Sigmoid colon (tissue), 7 donors: ENCODE data around the gene KAT5. TPM values are rescaled to one million over a fixed set of nuclear protein-coding genes. Genes with fewer than 3 reads are reported as not detected.
"Not testable (repeated sequence)": the region's sequence is repeated elsewhere in the genome, so short reads cannot be mapped to it uniquely, and the experiment has no call there.

Experiments used
- DNase-seq: peaks from one replicate; pipeline ENCODE4 v3.0.0-alpha.2; 2019
- H3K27ac ChIP-seq, 4 donors: fragments of 200-600 bp; sonication (generic); one replicate each; pipeline ENCODE4 v1.5.1; 2016 to 2019; ENCODE audit warnings: mild to moderate bottlenecking in 1 of 4
- H3K27me3 ChIP-seq, 3 donors: fragments of 200-600 bp; sonication (generic); one replicate each; pipeline ENCODE4 v1.5.1; 2019; ENCODE audit warnings: mild to moderate bottlenecking in 1 of 3
- H3K36me3 ChIP-seq, 4 donors: fragments of 200-600 bp; sonication (generic); one replicate each; pipeline ENCODE4 v1.5.1; 2016 to 2019
- H3K4me1 ChIP-seq, 4 donors: fragments of 200-600 bp; sonication (generic); one replicate each; pipeline ENCODE4 v1.5.1; 2017 to 2019
- H3K4me3 ChIP-seq, 4 donors: fragments of 200-600 bp; sonication (generic); one replicate each; pipeline ENCODE4 v1.5.1; 2017 to 2019; ENCODE audit warnings: mild to moderate bottlenecking in 2 of 4, moderate library complexity in 1 of 4
- H3K9me3 ChIP-seq, 4 donors: fragments of 200-600 bp in 3 of 4; sonication (generic) in 3 of 4; one replicate each; pipeline versions ENCODE4 v1.5.1 to v1.6.1; 2013 to 2019
- CTCF ChIP-seq, 4 experiments: fragments of 450-650 bp in 3 of 4; fragments of 200-600 bp in 1 of 4; IDR thresholded peaks; one replicate each; pipeline ENCODE4 v1.5.1; 2016 to 2019; ENCODE audit warnings: antibody characterized with exemption in 4 of 4, mild to moderate bottlenecking in 3 of 4, moderate library complexity in 2 of 4
- EP300 ChIP-seq, 4 donors: sonication (generic); formaldehyde crosslinking; IDR thresholded peaks; one replicate each; pipeline ENCODE4 v1.6.1; 2017; ENCODE audit warnings: antibody characterized with exemption in 4 of 4
- POLR2A ChIP-seq, 2 donors: fragments of 450-650 bp; IDR thresholded peaks; one replicate each; pipeline ENCODE4 v1.6.1; 2016; ENCODE audit warnings: antibody characterized with exemption in 2 of 2, mild to moderate bottlenecking in 2 of 2, moderate library complexity in 2 of 2
- POLR2AphosphoS5 ChIP-seq, 4 donors: sonication (generic); formaldehyde crosslinking; IDR thresholded peaks; one replicate each; pipeline ENCODE4 v1.6.1; 2017; ENCODE audit warnings: antibody characterized with exemption in 4 of 4
- WGBS, 2 donors: extraction: QIAGEN DNeasy Blood & Tissue Kit; methylation state at CpG; one replicate each; pipeline ENCODE4 v1.1.7; 2013; 5-methylcytosine and 5-hydroxymethylcytosine counted together
- intact Hi-C: fragments of 100-400 bp; cut with DNase I; formaldehyde crosslinking; loops from one replicate; pipeline ENCODE4 v1.15.1; 2023
- polyA plus RNA-seq, 3 donors: library from polyadenylated mRNA; stranded (reverse); fragments of 200-250 nt; gene quantifications; one replicate each; pipeline ENCODE4 v1.2.3, GENCODE V29; 2013
- total RNA-seq, 4 donors: library from RNA; depleted of rRNA; stranded (reverse); fragments of >200 nt; gene quantifications; one replicate each; pipeline ENCODE4 v1.1.0, GENCODE V29; 2016
- donor health status: healthy with polysubstance abuse.
- donor health status: Bipolar disorder and iron deficiency.
- donor health status: healthy.

Gene KAT5
- total and polyA plus RNA-seq, 7 donors = 51.1 to 92.7 (median 68.1) TPM

GRCh38 chr11:65742353-65742752, 30.3 kb downstream of the KAT5 start:
- no peak for DNase-seq
- TF ChIP-seq EP300 (IDR thresholded peaks at IDR 0.05) = no peak
- no peak for TF ChIP-seq POLR2A (IDR thresholded peaks at IDR 0.05)
- no peak for TF ChIP-seq CTCF (IDR thresholded peaks at IDR 0.05)
- no peak for TF ChIP-seq POLR2AphosphoS5 (IDR thresholded peaks at IDR 0.05)
- Histone ChIP-seq H3K27ac (no peak overlapping the region), H3K4me1 (no peaks in the 10 kb centered on the region), H3K36me3 (no peaks in the 10 kb centered on the region), H3K9me3 (no peaks in the 10 kb centered on the region), H3K27me3 (peaks cover 0 to 5% (median 0%) of the 10 kb centered on the region in 3 donors), H3K4me3 (no peak overlapping the region)
- intact Hi-C loops = no loop called here
- WGBS, 2 donors = 92 to 96% methylated on average over 1 of the region's 1 CpG

GRCh38 chr11:65743681-65744025, 31.6 kb downstream of the KAT5 start:
- intact Hi-C loops = no loop called here
- peaks cover 0 to 5% (median 0%) of the 10 kb centered on the region in 3 donors for H3K27me3 ChIP-seq
- no peak overlapping the region for H3K4me3 ChIP-seq
- TF ChIP-seq POLR2A (IDR thresholded peaks at IDR 0.05) (no peak), CTCF (IDR thresholded peaks at IDR 0.05) (no peak), EP300 (IDR thresholded peaks at IDR 0.05) (no peak), POLR2AphosphoS5 (IDR thresholded peaks at IDR 0.05) (no peak)
- H3K27ac ChIP-seq = no peak overlapping the region
- no peaks in the 10 kb centered on the region for H3K36me3 ChIP-seq
- H3K9me3 ChIP-seq = no peaks in the 10 kb centered on the region
- no peaks in the 10 kb centered on the region for H3K4me1 ChIP-seq
- no peak for DNase-seq
- WGBS, 2 donors = 67 to 89% methylated on average over 10 of the region's 10 CpGs

GRCh38 chr11:65744026-65744698, 32.1 kb downstream of the KAT5 start:
- 49 to 78% methylated on average over 18 of the region's 18 CpGs for WGBS, 2 donors
- intact Hi-C loops = no loop called here
- Histone ChIP-seq H3K27me3 (peaks cover 0 to 5% (median 0%) of the 10 kb centered on the region in 3 donors), H3K36me3 (no peaks in the 10 kb centered on the region), H3K27ac (no peak overlapping the region), H3K4me3 (no peak overlapping the region), H3K4me1 (no peaks in the 10 kb centered on the region), H3K9me3 (no peaks in the 10 kb centered on the region)
- TF ChIP-seq CTCF (IDR thresholded peaks at IDR 0.05) (peak in 2 of 4 experiments; percentile 12 to 24), POLR2A (IDR thresholded peaks at IDR 0.05) (no peak)
- DNase-seq = no peak

GRCh38 chr11:65744699-65745042, 32.6 kb downstream of the KAT5 start:
- Histone ChIP-seq H3K9me3 (no peaks in the 10 kb centered on the region), H3K36me3 (no peaks in the 10 kb centered on the region), H3K27me3 (peaks cover 0 to 5% (median 0%) of the 10 kb centered on the region in 3 donors), H3K27ac (no peak overlapping the region), H3K4me1 (no peaks in the 10 kb centered on the region), H3K4me3 (no peak overlapping the region)
- intact Hi-C loops = no loop called here
- DNase-seq = no peak
- TF ChIP-seq POLR2AphosphoS5 (IDR thresholded peaks at IDR 0.05) (no peak), EP300 (IDR thresholded peaks at IDR 0.05) (no peak), CTCF (IDR thresholded peaks at IDR 0.05) (no peak), POLR2A (IDR thresholded peaks at IDR 0.05) (no peak)
- WGBS, 2 donors = 78 to 87% methylated on average over 8 of the region's 8 CpGs

GRCh38 chr11:65745049-65745448, 33.0 kb downstream of the KAT5 start:
- TF ChIP-seq POLR2A (IDR thresholded peaks at IDR 0.05) (no peak), CTCF (IDR thresholded peaks at IDR 0.05) (no peak), EP300 (IDR thresholded peaks at IDR 0.05) (no peak), POLR2AphosphoS5 (IDR thresholded peaks at IDR 0.05) (no peak)
- intact Hi-C loops = no loop called here
- Histone ChIP-seq H3K36me3 (no peaks in the 10 kb centered on the region), H3K27ac (no peak overlapping the region), H3K4me1 (no peaks in the 10 kb centered on the region), H3K4me3 (no peak overlapping the region), H3K27me3 (peaks cover 0 to 5% (median 0%) of the 10 kb centered on the region in 3 donors), H3K9me3 (no peaks in the 10 kb centered on the region)
- DNase-seq = no peak
- WGBS, 2 donors = 94 to 95% methylated on average over 17 of the region's 17 CpGs

GRCh38 chr11:65762169-65762568, 50.1 kb downstream of the KAT5 start:
- H3K27ac ChIP-seq, H3K36me3 ChIP-seq, intact Hi-C loops, H3K9me3 ChIP-seq, H3K4me3 ChIP-seq, DNase-seq, H3K4me1 ChIP-seq, H3K27me3 ChIP-seq: not testable (repeated sequence)
- 48 to 77% methylated on average over 5 of the region's 5 CpGs for WGBS, 2 donors

- intact Hi-C loops, H3K27me3 ChIP-seq, H3K9me3 ChIP-seq, DNase-seq, H3K36me3 ChIP-seq, H3K4me1 ChIP-seq, H3K27ac ChIP-seq, H3K4me3 ChIP-seq: not testable (repeated sequence)
- WGBS, 2 donors = 90 to 93% methylated on average over 22 to 29 of the region's 29 CpGs
Measured at GRCh38 chr11:65762816-65763215, 50.8 kb downstream of the KAT5 start.
